Neutrophil (primary cell): Measurements from ENCODE around the gene GNAS-AS1.

Experiments
- H3K27ac ChIP-seq: fragments of 200-600 bp; sonication (generic); 2 replicates; pipeline ENCODE4 v1.5.1; 2016; ENCODE audit warnings: mild to moderate bottlenecking, moderate library complexity
- H3K27me3 ChIP-seq: fragments of 200-600 bp; sonication (generic); 2 replicates; pipeline ENCODE4 v1.6.0; 2016; ENCODE audit warnings: mild to moderate bottlenecking
- H3K36me3 ChIP-seq: fragments of 200-600 bp; sonication (generic); 2 replicates; pipeline ENCODE4 v1.5.1; 2017
- H3K4me1 ChIP-seq, 2 experiments: fragments of 200-600 bp in 1 of 2; sonication (generic) in 1 of 2; 1 replicate in 1 of 2; 2 replicates in 1 of 2; pipeline versions ENCODE4 v1.5.1 to v1.6.1; 2013 to 2016; ENCODE audit warnings: low read depth in 1 of 2, low read length in 1 of 2, mild to moderate bottlenecking in 1 of 2, moderate library complexity in 1 of 2; ENCODE audit not compliant: control insufficient read depth in 1 of 2, insufficient read depth in 1 of 2
- H3K4me3 ChIP-seq, 2 experiments: fragments of 200-600 bp in 1 of 2; sonication (generic) in 1 of 2; 1 replicate in 1 of 2; 2 replicates in 1 of 2; pipeline ENCODE4 v1.5.1; 2013 to 2016; ENCODE audit warnings: low read depth in 1 of 2, low read length in 1 of 2, mild to moderate bottlenecking in 1 of 2, moderate library complexity in 1 of 2
- H3K9me3 ChIP-seq: fragments of 200-600 bp; sonication (generic); 2 replicates; pipeline ENCODE4 v1.5.1; 2016
- TF ChIP-seq, protein P1 (sequence below): fragments of 200-600 bp; sonication (generic); IDR thresholded peaks from 2 replicates; pipeline ENCODE4 v1.5.1; 2016; ENCODE audit warnings: antibody characterized with exemption

GNAS-AS1 gene

DNA sequence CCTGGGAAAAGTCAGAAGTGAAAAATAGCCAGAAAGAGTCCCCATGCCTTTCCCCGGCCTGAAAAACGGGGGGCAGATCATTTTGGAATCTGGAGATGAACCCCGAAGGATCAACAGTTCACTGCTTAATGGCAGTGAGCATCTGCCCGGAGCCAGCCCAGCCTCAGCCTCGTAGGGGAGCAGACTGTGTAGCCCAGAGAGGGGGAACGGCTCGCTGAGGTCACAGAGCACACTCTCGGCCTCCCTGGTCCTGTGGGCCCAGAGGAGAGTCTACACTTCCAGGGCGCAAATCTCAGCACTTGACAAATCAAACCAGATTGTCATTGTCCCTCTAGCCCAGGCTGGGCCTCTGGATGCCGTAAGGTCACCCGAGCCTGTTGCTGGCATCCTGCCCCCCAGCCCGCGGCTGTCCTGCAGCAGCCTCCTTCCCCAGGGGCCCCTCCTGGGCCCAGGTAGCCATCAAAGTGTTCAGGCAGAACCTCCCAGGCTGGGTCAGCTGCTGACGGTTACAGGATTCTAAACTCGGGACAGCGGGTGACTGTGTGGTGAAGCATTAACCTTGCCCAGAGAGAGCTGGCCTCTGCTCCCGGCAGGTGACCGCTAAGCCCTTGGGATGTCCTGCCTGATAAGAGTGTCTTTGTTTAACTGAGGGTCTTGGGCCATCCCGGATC, 56.1 kb downstream of the GNAS-AS1 start:
- Histone ChIP-seq H3K4me3 (no peak overlapping the region), H3K27me3 (peaks cover 20% of the 10 kb centered on the region)

DNA sequence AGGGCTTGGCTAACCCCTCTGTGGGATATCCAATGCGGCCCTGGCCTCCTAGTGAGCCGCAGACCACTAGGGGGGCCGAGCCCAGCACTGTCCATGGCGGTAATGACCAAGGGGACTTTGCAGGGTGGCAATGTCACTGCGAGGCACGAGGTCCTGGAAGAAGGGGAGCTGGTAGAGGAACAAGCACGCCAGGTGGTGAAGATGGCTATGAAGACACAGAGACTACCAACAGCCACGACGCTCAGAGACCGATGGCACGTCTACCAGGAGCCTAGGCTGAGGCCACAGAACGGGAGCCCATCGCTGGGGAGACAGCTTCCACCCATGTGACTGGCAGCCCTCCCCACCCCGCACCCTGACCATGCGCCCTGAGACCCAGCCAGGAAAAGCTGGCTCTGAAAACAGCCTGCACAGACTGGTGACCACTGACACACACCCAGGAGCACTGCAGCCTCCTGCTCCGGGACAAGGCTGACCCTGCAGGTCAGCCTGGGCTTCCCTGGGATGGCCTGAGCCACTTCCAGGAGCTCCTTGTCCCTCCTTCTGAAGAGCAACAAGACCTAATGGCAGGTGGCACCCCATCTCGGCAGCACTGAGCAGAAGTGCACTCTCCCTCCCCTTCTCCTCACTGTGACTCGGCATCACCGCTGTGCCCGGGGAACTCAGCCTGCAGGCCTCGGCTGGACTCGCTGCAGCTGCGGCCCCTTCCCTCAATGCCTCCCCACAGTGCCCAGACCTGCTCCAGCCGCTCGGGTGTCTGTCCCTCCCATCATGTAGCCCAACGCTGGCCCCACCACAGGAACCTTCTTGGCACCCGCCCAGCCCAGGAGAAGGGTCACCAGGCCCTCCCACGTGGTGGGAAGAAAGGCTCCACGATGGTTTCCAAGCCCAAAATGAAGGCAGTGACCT, 56.9 kb downstream of the GNAS-AS1 start:
- H3K4me1 ChIP-seq: no peaks in the 10 kb centered on the region
- H3K9me3 ChIP-seq: no peaks in the 10 kb centered on the region
- H3K27ac ChIP-seq: no peak overlapping the region
- H3K27me3 ChIP-seq: peaks cover 12% of the 10 kb centered on the region
- TF ChIP-seq, protein P1, sequence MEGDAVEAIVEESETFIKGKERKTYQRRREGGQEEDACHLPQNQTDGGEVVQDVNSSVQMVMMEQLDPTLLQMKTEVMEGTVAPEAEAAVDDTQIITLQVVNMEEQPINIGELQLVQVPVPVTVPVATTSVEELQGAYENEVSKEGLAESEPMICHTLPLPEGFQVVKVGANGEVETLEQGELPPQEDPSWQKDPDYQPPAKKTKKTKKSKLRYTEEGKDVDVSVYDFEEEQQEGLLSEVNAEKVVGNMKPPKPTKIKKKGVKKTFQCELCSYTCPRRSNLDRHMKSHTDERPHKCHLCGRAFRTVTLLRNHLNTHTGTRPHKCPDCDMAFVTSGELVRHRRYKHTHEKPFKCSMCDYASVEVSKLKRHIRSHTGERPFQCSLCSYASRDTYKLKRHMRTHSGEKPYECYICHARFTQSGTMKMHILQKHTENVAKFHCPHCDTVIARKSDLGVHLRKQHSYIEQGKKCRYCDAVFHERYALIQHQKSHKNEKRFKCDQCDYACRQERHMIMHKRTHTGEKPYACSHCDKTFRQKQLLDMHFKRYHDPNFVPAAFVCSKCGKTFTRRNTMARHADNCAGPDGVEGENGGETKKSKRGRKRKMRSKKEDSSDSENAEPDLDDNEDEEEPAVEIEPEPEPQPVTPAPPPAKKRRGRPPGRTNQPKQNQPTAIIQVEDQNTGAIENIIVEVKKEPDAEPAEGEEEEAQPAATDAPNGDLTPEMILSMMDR: no peak
- H3K4me3 ChIP-seq: no peak overlapping the region
- H3K36me3 ChIP-seq: no peaks in the 10 kb centered on the region

More for the DNA sequence above, 56.1 kb downstream of the GNAS-AS1 start:
- H3K27ac ChIP-seq: no peak overlapping the region
- no peaks in the 10 kb centered on the region for H3K4me1 ChIP-seq
- no peaks in the 10 kb centered on the region for H3K36me3 ChIP-seq
- H3K9me3 ChIP-seq: no peaks in the 10 kb centered on the region
- TF ChIP-seq, protein P1: no peak

DNA sequence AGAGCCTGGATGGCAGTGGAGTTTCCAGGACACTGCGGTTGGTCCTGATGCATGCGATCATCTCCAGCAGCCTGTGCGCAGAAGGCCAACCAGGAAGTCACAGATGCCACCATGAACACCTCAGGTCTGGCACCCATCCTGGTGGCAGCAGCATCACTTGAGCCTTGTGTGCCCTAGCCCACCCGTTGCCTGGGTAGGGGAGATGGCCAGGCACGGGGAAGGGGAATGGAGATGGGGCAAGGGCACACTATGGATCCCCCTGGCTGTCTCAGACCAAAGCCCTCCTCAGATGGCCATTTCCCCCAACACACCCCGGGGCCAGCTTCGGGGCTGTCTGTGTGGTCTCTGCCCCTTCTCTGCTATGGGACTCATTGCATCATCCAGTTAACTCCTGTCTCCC, 58.3 kb downstream of the GNAS-AS1 start:
- Histone ChIP-seq H3K36me3 (no peaks in the 10 kb centered on the region), H3K4me3 (no peak overlapping the region), H3K27me3 (peaks cover 12% of the 10 kb centered on the region), H3K4me1 (no peaks in the 10 kb centered on the region), H3K9me3 (no peaks in the 10 kb centered on the region), H3K27ac (no peak overlapping the region)
- TF ChIP-seq, protein P1: no peak

DNA sequence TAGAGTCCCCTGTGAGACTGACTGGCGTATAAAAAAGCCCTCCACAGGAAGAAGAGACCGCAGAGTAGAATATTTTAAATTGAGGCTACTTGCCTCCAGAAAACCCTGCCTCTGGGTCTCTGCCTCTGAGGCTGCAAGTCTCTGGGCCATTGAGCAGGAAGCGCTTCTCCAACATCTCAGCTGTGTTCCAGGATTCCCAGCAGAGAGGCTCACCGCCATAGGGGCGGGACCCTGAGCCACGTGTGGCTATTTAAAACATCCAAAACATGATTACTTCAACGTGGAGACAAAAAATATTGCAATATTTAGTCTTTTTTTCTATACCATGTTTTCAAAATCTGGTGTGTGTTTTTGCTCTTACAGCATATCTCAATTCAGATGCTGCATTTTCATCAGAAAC, 59.4 kb downstream of the GNAS-AS1 start:
- H3K9me3 ChIP-seq: no peaks in the 10 kb centered on the region
- H3K4me3 ChIP-seq: no peak overlapping the region
- no peaks in the 10 kb centered on the region for H3K36me3 ChIP-seq
- peaks cover 12% of the 10 kb centered on the region for H3K27me3 ChIP-seq
- no peak overlapping the region for H3K27ac ChIP-seq
- no peaks in the 10 kb centered on the region for H3K4me1 ChIP-seq
- TF ChIP-seq, protein P1: no peak

DNA sequence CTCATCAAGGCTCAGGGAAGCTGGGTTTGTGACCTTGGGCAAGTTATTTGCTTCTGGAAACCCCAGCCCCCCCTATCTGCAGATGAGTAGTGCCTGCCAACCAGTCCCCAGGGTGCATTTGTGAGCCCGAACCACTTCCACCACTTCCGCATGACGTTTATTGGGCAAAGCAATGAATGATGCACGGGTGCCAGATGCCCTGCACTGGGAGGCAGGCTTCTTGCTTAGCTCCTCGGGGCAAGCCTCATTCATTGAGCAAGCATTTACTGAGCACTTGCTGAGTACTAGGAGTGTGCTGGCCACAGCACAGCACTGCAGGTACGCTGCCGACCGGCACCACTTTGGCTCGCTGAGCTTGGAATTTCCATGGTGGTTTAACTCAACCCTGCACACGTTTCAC, 60.2 kb downstream of the GNAS-AS1 start:
- Histone ChIP-seq H3K27ac (no peak overlapping the region), H3K27me3 (peaks cover 12% of the 10 kb centered on the region), H3K9me3 (no peaks in the 10 kb centered on the region)

More for the DNA sequence above, 60.2 kb downstream of the GNAS-AS1 start:
- Histone ChIP-seq H3K4me3 (no peak overlapping the region), H3K4me1 (no peaks in the 10 kb centered on the region), H3K36me3 (no peaks in the 10 kb centered on the region)
- TF ChIP-seq, protein P1: no peak
